Measurements from ENCODE around the gene COPE.

COPE gene

GRCh38 chr19:18940769-18941627 is 21.8 kb upstream of the COPE start, which contains the start of gene HOMER3:
Gene HOMER3 (minus strand): TSS chr19:18941217. CDS start chr19:18938982, 2,235 bp downstream.
- H3K9me3 ChIP-seq = no peaks in the 10 kb centered on the region
- H3K27ac ChIP-seq = peak within 1 kb of the TSS; percentile 95
- no peaks in the 10 kb centered on the region for H3K27me3 ChIP-seq
- peaks cover 12% of the 10 kb centered on the region for H4K20me1 ChIP-seq
- no peak for TF ChIP-seq Cebpa-rat (IDR thresholded peaks at IDR 0.05)
- H3K36me3 ChIP-seq = peaks cover 27% of the 10 kb centered on the region
- H3K4me2 ChIP-seq = peak within 1 kb of the TSS; percentile 98
- H3K9ac ChIP-seq = peak within 1 kb of the TSS; percentile 95
- peaks cover 17% of the 10 kb centered on the region for H3K4me1 ChIP-seq
- H3K4me3 ChIP-seq = peak within 1 kb of the TSS; percentile 93

GRCh38 chr19:18939922-18940768 is 21.0 kb upstream of the COPE start:
- Histone ChIP-seq H3K4me2 (peak overlapping the region; percentile 98), H3K9me3 (no peaks in the 10 kb centered on the region), H3K36me3 (peaks cover 35% of the 10 kb centered on the region), H3K4me1 (peaks cover 17% of the 10 kb centered on the region), H3K27ac (peak overlapping the region; percentile 95), H3K4me3 (peak overlapping the region; percentile 93), H3K9ac (peak overlapping the region; percentile 95), H3K27me3 (no peaks in the 10 kb centered on the region), H4K20me1 (peaks cover 12% of the 10 kb centered on the region)
- no peak for TF ChIP-seq Cebpa-rat (IDR thresholded peaks at IDR 0.05)

- no peak for TF ChIP-seq Cebpa-rat (IDR thresholded peaks at IDR 0.05)
- Histone ChIP-seq H3K4me2 (peak overlapping the region; percentile 98), H4K20me1 (peaks cover 12% of the 10 kb centered on the region), H3K4me1 (peaks cover 17% of the 10 kb centered on the region), H3K9me3 (no peaks in the 10 kb centered on the region), H3K36me3 (peaks cover 45% of the 10 kb centered on the region), H3K9ac (no peak overlapping the region), H3K4me3 (peak overlapping the region; percentile 93; the same call in 1 of the 2 replicates), H3K27me3 (no peaks in the 10 kb centered on the region), H3K27ac (no peak overlapping the region)
These were observed 20.0 kb upstream of the COPE start for GRCh38 chr19:18939163-18939562.

GRCh38 chr19:18933297-18933696 is 14.1 kb upstream of the COPE start:
- Histone ChIP-seq H3K9ac (no peak overlapping the region), H3K4me1 (peaks cover 7% of the 10 kb centered on the region; the same call in 1 of the 2 replicates), H3K9me3 (no peaks in the 10 kb centered on the region), H3K4me3 (no peak overlapping the region), H4K20me1 (peaks cover 30% of the 10 kb centered on the region), H3K4me2 (peak overlapping the region; percentile 51), H3K27ac (no peak overlapping the region), H3K27me3 (no peaks in the 10 kb centered on the region), H3K36me3 (peaks cover 89% of the 10 kb centered on the region)
- no peak for TF ChIP-seq Cebpa-rat (IDR thresholded peaks at IDR 0.05)

GRCh38 chr19:18932216-18932841 is 13.1 kb upstream of the COPE start:
- no peaks in the 10 kb centered on the region for H3K27me3 ChIP-seq
- H3K9me3 ChIP-seq = no peaks in the 10 kb centered on the region
- no peak overlapping the region for H3K9ac ChIP-seq
- H3K4me3 ChIP-seq = no peak overlapping the region
- peaks cover 89% of the 10 kb centered on the region for H3K36me3 ChIP-seq
- peaks cover 37% of the 10 kb centered on the region for H4K20me1 ChIP-seq
- peak overlapping the region; percentile 68 for H3K4me2 ChIP-seq
- TF ChIP-seq Cebpa-rat (IDR thresholded peaks at IDR 0.05) = no peak
- no peak overlapping the region for H3K27ac ChIP-seq
- H3K4me1 ChIP-seq = peaks cover 7% of the 10 kb centered on the region; the same call in 1 of the 2 replicates

GRCh38 chr19:18931316-18932162 is 12.4 kb upstream of the COPE start:
- Histone ChIP-seq H3K36me3 (peaks cover 90% of the 10 kb centered on the region), H3K4me2 (no peak overlapping the region), H3K4me1 (peaks cover 7% of the 10 kb centered on the region; the same call in 1 of the 2 replicates), H3K9ac (no peak overlapping the region), H3K4me3 (no peak overlapping the region), H3K27me3 (no peaks in the 10 kb centered on the region), H4K20me1 (peaks cover 37% of the 10 kb centered on the region), H3K27ac (no peak overlapping the region), H3K9me3 (no peaks in the 10 kb centered on the region)
- no peak for TF ChIP-seq Cebpa-rat (IDR thresholded peaks at IDR 0.05)

GRCh38 chr19:18929311-18929710 is 10.1 kb upstream of the COPE start:
- peaks cover 7% of the 10 kb centered on the region; the same call in 1 of the 2 replicates for H3K4me1 ChIP-seq
- no peak overlapping the region for H3K9ac ChIP-seq
- H3K27ac ChIP-seq = no peak overlapping the region
- TF ChIP-seq Cebpa-rat (IDR thresholded peaks at IDR 0.05) = no peak
- no peak overlapping the region for H3K4me2 ChIP-seq
- H3K4me3 ChIP-seq = no peak overlapping the region
- H3K36me3 ChIP-seq = peaks cover 91% of the 10 kb centered on the region
- H3K9me3 ChIP-seq = no peaks in the 10 kb centered on the region
- no peaks in the 10 kb centered on the region for H3K27me3 ChIP-seq
- H4K20me1 ChIP-seq = peaks cover 54% of the 10 kb centered on the region

GRCh38 chr19:18928018-18928805 is 9.0 kb upstream of the COPE start:
- Histone ChIP-seq H3K27me3 (no peaks in the 10 kb centered on the region), H3K27ac (no peak overlapping the region), H3K4me3 (no peak overlapping the region), H3K9me3 (no peaks in the 10 kb centered on the region), H4K20me1 (peaks cover 63% of the 10 kb centered on the region), H3K36me3 (peaks cover 91% of the 10 kb centered on the region), H3K9ac (no peak overlapping the region), H3K4me2 (no peak overlapping the region), H3K4me1 (peaks cover 5% of the 10 kb centered on the region; the same call in 1 of the 2 replicates)
- no peak for TF ChIP-seq Cebpa-rat (IDR thresholded peaks at IDR 0.05)
